Liver (tissue), 3 donors: ENCODE results near the gene NUDT17.

Experiments used
- ATF3 ChIP-seq: IDR thresholded peaks from 2 replicates; pipeline ENCODE4 v1.6.1; 2016; ENCODE audit warnings: antibody characterized with exemption
- CTCF ChIP-seq: fragments of 150-350 bp; IDR thresholded peaks from 2 replicates; pipeline ENCODE4 v1.5.1; 2017; ENCODE audit warnings: improper control_type of control experiment, low read depth, low read length; ENCODE audit not compliant: missing input control
- EGR1 ChIP-seq, 2 donors: IDR thresholded peaks; 2 replicates each; pipeline ENCODE4 v1.6.1; 2016 to 2018; ENCODE audit warnings: antibody characterized with exemption in 2 of 2, low read depth in 2 of 2
- HNF4G ChIP-seq: IDR thresholded peaks from 2 replicates; pipeline ENCODE4 v1.6.1; 2016; ENCODE audit warnings: antibody characterized with exemption
- NR2F2 ChIP-seq: IDR thresholded peaks from 2 replicates; pipeline ENCODE4 v1.6.1; 2016; ENCODE audit warnings: antibody characterized with exemption
- RAD21 ChIP-seq, 2 donors: IDR thresholded peaks; 2 replicates each; pipeline ENCODE4 v1.6.1; 2016; ENCODE audit warnings: antibody characterized with exemption in 2 of 2, mild to moderate bottlenecking in 2 of 2
- SP1 ChIP-seq: IDR thresholded peaks from 2 replicates; pipeline ENCODE4 v1.6.1; 2018; ENCODE audit warnings: antibody characterized with exemption, mild to moderate bottlenecking
- TAF1 ChIP-seq: conservative IDR thresholded peaks from 2 replicates; pipeline ENCODE4 v1.6.1; 2016; ENCODE audit warnings: antibody characterized with exemption, mild to moderate bottlenecking
- YY1 ChIP-seq: IDR thresholded peaks from 2 replicates; pipeline ENCODE4 v1.6.1; 2016; ENCODE audit warnings: antibody characterized with exemption, mild to moderate bottlenecking
- TF ChIP-seq, protein P1 (sequence below): IDR thresholded peaks from 2 replicates; pipeline ENCODE4 v1.6.1; 2016; ENCODE audit warnings: antibody characterized with exemption
- donor health status: healthy.
- donor health status: healthy.

- TF ChIP-seq CTCF = no peak
- no peak for TF ChIP-seq YY1
- TF ChIP-seq TAF1 = no peak
- no peak for TF ChIP-seq RAD21 (IDR thresholded peaks at IDR 0.05)
- TF ChIP-seq, protein P1, sequence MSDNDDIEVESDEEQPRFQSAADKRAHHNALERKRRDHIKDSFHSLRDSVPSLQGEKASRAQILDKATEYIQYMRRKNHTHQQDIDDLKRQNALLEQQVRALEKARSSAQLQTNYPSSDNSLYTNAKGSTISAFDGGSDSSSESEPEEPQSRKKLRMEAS = no peak
- no peak for TF ChIP-seq ATF3
- no peak for TF ChIP-seq HNF4G
- no peak for TF ChIP-seq SP1
- no peak for TF ChIP-seq EGR1 (IDR thresholded peaks at IDR 0.05; ENCODE audit: low read depth in 2 of 2)
- no peak for TF ChIP-seq NR2F2
Measured at GRCh38 chr1:145889722-145890121, 44.3 kb downstream of the NUDT17 start.
